Tibial nerve (tissue), 4 donors: ENCODE results near the gene FSTL1.

Experiments
- EP300 ChIP-seq, 2 donors: sonication (generic); formaldehyde crosslinking; IDR thresholded peaks; one replicate each; pipeline ENCODE4 v1.6.1; 2017; ENCODE audit warnings: antibody characterized with exemption in 2 of 2, mild to moderate bottlenecking in 1 of 2
- POLR2A ChIP-seq, 2 donors: fragments of 450-650 bp; IDR thresholded peaks; one replicate each; pipeline ENCODE4 v1.6.1; 2017; ENCODE audit warnings: antibody characterized with exemption in 2 of 2, mild to moderate bottlenecking in 2 of 2, moderate library complexity in 2 of 2
- TF ChIP-seq, protein P1 (sequence below), 5 experiments: fragments of 200-600 bp in 3 of 5; fragments of 450-650 bp in 2 of 5; sonication (generic) in 3 of 5; IDR thresholded peaks; one replicate each; pipeline ENCODE4 v1.5.1; 2016 to 2019; ENCODE audit warnings: antibody characterized with exemption in 5 of 5, mild to moderate bottlenecking in 3 of 5, moderate library complexity in 2 of 5

DNA sequence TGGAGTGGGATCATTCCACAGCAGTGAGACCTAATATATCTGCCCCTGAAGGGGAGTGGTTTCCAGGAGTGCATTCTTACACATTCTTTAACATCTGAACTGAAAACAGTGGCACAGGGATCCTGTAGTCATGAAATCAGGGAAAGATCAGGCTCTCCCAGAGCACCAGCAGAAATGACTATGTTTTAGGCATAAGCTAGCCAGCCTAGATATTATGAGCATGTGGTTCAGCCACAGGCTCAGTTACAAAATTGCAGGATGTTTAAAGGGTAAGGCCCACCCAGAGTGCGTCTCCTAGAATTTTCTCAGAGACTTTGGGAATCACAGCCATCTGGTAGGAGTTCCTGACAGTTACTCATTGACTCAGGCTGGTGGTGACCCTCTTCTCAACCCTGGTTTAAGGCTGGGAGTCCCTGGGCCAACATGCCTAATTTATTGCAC, 20.9 kb downstream of the FSTL1 start:
- TF ChIP-seq EP300 (IDR thresholded peaks at IDR 0.05) = no peak
- TF ChIP-seq, protein P1, sequence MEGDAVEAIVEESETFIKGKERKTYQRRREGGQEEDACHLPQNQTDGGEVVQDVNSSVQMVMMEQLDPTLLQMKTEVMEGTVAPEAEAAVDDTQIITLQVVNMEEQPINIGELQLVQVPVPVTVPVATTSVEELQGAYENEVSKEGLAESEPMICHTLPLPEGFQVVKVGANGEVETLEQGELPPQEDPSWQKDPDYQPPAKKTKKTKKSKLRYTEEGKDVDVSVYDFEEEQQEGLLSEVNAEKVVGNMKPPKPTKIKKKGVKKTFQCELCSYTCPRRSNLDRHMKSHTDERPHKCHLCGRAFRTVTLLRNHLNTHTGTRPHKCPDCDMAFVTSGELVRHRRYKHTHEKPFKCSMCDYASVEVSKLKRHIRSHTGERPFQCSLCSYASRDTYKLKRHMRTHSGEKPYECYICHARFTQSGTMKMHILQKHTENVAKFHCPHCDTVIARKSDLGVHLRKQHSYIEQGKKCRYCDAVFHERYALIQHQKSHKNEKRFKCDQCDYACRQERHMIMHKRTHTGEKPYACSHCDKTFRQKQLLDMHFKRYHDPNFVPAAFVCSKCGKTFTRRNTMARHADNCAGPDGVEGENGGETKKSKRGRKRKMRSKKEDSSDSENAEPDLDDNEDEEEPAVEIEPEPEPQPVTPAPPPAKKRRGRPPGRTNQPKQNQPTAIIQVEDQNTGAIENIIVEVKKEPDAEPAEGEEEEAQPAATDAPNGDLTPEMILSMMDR (IDR thresholded peaks at IDR 0.05) = no peak
- TF ChIP-seq POLR2A (IDR thresholded peaks at IDR 0.05) = no peak
